Epidermal melanocyte (primary cell): ENCODE results near the gene CHCHD6.

Experiments
- DNase-seq: peaks from one replicate; pipeline ENCODE4 v3.0.0; 2011; ENCODE audit warnings: low spot score; ENCODE audit not compliant: insufficient read length

The CHCHD6 gene

DNA sequence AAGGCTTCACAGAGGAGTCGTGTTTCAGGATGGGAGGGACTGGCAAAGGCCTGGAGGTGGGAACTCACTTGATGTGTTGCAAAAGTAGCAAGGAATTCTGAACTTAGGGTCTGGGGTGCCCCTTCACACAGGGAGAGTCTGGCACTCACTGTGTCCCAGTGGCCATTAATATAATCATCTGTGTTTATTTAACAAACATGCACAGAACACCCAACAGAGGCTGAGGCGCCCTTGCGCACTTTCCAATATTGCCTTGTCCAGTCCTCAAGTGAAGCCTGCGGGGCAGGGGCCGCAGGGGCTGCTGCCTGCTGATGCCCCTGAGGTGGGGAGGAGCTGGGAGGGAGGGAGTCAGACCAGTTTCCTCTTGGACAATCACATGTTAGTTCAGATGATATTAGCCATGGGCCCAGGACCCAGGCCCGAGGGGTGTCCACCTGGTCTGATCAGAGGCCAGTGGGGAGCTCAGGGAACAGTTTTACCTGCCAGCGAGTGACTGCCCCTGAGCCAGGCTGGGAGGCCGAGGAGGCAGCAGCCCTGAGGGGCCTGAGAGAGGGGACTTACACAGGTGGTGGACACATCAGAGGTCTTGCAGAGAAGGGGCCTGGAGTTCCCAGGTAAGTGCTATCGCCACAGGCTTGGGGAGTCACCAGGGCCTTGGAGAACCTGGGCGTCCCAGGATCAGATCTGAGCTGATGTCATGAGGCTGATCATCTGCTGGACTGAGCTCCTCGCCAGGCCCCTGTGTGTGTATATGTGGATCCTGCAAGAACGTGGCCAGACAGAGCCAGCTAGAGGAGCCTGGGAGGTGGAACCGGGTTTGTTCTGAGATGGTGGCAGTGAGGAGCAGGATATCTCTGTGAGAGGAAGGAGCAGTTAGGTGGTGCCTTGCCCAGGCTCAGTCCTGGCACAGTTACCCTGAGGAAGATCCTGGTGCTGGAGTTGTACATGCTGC, 35.3 kb upstream of the CHCHD6 start:
- DNase-seq = no peak

DNA sequence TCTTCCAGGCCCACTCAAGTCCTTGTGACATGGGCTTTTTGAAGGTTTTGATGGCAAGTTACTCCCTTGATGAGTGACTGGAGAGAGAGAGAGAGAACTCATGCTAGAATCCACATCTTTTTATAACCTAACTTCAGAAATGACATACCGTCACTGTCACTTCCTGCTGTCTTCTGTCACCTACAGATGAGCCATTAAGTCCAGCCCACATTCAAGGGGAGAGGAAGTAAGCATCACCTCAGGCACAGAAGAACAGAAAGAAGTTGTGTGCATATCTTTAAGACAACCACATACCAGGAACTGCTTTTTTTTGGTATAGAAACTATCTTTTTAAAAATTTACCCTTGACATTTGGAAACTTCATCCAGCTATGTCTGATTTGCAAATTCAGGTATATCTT, 32.5 kb upstream of the CHCHD6 start:
- DNase-seq = no peak

DNA sequence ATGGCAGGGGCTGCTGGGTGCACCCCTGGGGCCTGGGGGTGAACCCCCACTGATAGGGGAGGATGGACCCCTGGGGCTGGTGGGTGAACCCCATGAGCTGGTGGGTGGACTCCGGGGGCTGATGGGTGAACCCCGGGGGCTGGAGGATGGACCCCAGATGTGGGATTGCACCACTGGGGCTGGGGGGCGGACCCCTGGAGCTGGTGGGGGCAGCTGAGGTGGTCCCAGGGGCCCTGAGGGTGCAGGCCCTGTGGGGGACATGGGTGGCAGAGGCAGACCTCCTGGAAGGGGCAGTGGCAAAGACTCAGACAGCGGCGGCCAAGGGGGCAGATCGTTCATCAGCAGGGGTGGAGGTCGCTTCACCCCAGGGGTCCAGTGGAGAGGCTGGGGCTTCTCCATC, 31.7 kb upstream of the CHCHD6 start:
- no peak for DNase-seq

DNA sequence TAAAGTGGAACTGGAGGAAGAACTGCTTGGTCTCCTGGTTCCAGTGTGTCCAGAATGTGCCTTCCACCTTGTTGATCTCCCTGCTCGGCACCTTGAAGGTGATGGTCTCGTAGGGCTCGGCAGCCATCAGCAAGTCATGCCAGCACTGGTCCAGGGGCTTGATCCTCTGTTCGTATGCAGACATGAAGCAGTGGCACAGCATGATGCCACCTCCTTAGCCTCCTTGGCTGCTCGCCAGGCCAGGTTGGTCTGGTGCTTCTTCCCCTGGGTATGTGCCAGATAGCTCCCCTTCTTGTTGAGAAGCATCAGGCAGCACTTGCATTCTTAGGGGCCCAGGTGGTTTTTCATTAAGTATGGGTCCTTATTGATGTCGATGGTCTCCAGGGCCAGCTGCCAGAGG, 31.3 kb upstream of the CHCHD6 start:
- no peak for DNase-seq

DNA sequence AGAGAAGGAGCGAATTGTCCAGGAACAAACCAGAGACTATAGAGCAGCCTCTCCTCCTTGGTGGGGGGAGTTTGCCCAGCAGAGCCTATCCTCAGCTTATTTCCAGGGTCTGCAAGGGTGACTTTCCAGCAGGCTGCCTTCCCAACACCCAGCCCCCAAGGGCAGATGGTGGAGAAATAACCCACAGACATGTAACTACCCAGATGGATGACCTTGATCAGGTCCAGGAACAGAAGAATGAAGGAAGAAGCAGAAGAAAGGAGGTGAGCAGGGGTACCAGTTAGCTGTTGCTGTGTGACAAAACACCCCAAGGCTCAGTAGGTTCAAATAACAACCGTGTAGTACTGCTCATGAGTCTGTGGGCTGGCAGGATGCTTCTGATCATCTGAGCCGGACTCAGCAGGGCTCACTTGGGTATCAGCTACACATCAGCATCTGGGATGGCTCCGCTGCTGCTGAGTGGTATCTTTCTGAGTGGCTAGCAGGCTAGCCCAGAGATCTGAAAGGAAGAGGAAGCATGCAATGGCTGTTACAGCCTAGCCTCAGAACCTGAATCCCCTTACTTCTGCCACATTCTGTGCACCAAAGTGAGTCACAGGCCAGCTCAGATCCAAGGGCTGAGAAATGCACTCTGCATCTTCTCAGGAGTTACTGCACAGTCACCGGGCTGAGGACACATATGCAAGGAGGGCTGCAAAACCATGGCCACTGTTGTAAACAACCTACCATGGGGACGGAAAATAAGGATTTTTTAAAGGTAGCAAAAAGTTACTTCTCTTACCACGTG, 26.9 kb upstream of the CHCHD6 start:
- no peak for DNase-seq

DNA sequence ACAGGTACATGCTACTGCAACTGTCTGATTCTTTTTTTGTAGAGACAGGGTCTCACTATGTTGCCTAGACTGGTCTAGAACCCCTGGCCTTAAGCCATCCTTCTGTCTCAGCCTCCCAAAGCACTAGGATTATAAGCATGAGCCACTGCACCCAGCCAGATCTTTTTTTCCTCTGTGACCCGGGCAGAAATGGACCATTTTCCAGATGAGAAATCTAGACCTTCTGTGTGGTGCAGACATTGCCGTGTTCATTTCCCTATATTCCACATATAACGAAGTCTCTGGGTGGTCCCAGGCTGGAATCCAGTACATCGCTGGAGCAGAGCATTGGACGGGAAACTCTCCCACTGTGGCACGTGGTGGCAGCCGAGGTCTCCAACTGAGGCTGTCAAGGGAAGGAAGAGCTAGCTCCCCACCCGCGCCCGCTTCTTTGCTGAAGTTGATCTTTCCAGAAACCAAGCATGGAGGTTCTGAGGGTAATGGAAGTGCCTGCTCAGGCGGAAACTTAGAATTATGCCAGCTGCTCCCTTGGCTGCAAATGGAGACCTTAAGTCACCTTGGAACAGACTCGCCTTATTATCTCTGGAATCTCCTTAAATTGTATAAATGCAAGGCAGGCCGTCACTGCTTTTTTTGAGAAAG, 26.1 kb upstream of the CHCHD6 start:
- no peak for DNase-seq

DNA sequence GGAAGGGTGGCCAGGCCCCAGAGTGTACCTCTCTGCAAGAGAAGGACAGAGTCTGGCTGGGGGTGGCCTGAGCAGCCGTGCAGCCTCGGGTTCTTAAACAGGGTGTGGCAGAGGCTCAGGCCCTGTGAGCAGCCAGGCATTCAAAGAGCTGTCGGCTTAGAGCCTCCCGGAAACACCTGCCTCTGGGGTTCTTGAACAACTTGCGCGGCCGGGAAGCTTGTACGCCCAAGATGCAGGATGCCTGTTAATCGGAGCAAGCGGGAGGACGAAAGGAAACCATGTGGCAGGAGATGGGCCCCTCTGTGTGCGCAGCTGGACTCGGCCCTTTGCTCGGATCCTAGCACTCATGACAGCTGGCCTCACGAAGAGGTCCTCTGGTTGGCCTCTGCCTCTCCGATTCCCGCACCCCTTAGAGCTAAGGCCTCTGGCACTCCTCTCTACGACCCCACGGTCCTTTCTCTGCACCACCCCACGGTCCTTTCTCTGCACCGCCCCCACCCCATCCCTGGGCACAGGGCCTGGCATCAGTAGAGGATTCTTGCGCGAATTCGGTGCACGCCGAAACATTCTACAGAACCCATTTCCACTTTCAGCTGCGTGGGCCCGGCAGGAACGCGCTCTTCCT, 25.2 kb upstream of the CHCHD6 start:
- no peak for DNase-seq

DNA sequence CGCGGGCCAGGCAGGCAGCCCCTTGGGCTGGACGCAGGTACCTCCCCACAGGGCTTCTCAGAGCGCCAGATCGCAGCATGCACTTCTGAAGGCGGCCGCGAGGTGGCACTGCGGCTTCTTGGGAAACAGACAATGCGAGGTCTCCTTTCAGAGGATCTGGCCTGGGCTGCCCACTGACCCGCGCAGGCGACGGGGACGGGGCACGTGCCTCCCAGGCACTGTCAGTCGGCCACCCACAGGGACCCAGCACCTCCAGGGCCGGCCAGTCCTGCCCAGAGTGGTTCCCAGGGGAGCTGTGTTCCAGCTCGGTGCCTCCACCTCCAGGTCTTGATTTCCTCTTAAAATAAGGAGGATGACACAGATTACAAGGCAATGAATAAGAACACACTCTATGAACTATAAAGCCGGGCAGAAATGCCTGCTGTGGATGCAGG, 24.7 kb upstream of the CHCHD6 start:
- peak; percentile 78 for DNase-seq

DNA sequence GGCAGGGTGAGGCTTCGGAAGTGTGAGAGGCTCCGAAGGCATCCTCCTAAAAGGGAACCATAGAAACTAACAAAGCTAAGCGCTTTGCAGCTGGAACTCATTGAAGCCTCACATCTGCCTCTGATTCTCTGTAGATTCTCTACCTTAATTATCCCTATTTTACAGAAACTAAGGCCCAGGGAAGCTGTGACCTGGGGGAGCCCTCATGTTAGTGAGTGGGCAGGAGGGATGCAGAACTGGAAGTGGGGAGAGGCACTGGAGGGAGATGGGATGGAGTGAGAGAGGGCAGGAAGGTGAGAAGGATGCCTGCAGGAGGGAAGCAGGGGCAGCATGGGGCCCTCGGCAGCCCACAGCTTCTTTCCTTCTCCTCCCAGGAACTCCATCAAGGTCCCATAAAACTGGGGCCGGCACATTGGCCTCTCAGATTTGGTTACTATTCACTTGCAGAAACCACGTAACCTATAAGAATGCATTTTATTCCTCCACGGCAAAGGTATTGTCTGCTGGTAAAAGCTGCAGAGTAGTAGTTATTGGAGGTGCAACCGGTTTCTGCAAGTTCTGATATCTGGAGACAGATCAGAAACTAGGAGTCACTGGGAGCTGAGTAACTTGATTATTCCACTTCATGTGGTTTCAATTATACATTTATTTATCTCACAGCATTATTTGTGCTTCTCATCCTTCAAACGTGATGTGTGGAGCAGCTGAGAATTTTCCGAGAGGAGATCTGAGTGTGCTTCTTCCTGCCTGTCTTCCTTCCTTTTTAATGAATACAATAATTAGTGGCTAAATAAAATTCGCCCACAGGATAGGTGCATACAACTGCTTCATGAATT, 24.0 kb upstream of the CHCHD6 start:
- no peak for DNase-seq

DNA sequence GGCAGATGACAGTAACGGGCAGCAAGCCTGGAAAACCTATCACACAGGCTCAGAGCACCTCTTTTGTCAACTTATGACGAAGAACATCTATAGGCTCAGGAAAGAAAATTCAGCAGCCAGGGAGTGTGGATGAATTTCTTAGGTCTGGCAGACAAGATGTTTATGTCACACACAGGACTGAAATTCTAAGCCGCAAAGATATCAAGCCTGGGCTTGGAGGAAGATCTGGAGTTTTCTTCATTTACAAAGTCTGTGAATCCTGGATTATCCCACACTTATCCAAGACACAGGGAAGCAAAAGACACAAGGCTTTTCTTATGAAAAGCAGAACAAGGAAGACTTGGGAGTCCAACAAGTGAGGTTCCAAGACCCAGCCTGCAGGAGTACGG, 23.4 kb upstream of the CHCHD6 start:
- no peak for DNase-seq

DNA sequence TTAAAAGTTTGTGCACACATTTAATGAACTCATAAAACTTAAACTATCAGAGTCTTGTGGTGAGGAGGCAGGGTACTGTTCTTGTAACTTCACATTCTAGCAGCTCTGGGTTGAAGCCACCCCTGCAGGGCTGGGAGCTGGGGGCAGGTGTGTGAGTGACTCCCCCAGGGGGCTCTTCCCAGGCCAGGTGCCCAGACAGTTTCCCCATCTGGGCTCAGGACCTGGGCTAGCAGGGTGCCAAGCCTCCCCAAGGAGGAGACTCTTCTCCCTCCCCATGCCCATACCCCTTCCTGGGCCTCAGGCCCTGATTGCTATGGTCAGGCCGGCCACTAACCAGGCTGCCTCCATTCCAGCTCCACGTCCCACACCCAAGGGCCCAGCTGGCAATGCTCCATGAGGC, 22.0 kb upstream of the CHCHD6 start:
- no peak for DNase-seq

DNA sequence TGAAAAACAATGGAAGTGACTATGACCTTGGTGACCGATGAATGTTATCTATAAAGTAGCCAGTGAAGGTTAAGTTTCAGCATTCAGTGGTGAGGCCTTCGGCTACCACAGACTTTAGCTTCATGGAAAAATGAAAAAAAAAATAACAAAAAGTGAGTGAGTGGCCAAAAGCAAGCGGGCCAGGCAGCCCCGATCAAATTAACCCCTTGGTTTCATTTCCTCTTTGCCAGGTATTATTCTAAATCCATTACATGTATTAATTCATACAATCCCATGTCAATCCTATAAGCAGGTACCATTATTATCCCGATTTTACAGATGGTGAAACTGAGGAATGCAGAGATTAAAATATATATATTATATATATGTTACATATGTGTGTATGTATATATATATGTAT, 21.0 kb upstream of the CHCHD6 start:
- DNase-seq = no peak

DNA sequence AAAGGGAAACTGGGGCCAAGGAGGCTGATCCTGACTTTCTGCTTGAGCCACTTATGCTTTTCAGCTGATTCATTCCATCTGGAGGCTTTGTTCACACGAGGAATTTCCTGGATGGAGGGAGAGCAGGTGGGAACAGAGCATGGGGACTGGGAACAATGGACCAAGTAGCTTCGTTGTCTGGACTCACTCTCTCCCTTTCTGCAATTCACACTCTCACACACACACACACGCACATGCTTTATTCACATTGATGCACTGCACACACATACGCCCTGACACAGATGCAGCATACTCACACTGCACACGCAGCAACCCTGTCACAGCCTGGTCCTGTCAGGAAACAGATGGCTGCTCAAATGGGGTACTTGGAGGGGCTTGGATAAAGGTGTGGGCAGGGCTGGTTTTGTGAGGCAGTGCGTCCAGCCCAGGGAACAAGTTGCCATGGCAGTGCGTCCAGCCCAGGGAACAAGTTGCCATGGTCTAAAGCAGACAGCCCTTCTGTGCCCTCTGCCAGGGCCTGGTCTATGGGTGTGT, 19.8 kb upstream of the CHCHD6 start:
- no peak for DNase-seq

DNA sequence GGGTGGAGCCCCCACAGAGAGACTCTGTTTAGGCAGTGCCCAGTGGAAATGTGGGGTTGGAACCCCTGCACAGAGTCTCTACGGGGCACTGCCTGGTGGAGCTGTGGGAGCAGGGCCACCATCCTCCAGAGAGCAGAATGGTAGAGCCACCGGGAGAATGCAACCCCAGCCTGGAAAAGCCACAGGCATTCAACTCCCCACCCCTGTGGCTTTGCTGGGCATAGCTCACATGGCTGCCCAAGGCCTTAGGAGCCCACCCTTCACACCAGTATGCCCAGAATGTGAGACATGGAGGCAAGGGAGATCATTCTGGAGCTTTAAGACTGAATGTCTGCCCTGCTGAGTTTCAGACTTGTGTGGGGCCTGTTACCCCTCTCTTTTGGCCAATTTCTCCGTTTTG, 19.0 kb upstream of the CHCHD6 start:
- DNase-seq = no peak

DNA sequence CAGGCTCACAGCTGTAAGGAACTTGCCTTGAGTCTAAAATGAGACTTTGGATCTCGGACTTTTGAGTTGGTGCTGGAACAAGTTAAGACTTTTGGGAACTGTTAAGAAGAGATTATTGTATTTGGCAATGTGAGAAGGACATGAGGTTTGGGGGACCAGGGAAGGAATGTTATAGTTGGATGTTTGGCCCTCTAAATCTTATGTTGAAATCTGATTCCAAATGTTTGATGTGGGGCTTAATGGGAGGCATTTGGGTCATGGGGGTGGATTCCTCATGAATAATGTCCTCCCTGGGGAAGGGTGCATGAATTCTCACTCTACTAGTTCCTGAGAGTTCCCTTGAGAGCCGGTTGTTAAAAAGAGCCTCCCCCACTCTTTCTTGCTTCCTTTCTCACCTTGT, 18.5 kb upstream of the CHCHD6 start:
- DNase-seq = no peak

DNA sequence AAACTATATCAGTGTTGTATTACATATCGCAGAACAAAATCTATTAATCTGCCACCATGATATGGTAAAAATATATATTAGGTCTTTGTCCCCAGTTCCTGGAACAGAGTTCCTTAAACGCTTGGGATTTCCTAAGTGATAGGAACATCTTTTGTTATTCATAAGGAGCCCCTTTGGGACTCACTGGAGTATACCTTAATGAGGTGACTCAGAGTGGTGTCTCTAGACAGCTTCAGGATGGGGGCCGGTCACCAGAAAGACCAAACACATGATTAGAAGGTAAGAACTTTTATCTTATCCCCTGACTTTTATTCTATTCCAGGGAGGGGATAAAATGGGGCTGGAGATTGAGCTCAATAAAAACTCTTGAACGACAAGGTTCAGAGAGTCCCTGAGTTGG, 12.3 kb upstream of the CHCHD6 start:
- DNase-seq = no peak

DNA sequence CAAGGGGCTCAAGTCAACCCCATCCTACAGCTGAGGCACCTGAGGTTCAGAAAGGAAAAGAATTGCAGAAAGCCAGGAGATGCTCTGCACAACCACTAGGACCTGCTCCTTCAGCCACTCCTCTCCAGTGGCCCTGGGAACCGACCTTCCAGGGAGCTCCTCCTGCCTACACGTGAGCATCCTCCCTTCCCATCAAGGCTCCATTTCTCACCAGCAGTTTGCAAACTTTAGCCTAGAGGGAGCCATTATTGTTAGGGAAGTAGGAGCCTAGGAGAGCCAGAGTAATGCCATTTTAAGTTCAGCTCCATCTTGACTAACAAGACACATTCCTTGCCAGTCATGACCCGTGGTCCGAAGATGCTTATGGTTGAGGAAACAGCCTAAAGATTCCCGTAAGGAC, 11.2 kb upstream of the CHCHD6 start:
- no peak for DNase-seq

DNA sequence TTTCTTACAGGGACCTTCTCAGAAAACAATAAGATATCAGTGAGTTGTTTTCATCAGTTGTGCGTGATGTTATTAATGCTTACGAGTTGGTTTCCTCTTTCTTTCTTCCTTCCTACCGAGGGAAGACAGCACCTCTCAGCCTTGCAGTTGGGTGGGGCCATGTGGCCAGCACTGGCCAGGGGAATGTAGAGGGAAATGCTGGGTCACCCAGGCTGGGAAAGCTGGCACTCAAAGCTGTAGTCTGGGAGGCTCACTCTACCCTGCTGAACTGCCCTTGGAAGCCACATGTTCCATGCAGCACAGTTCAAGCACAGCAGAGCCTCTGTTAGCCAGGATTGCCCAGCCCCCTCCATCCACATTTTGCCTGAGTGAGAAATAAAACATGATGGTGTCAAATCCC, 10.1 kb upstream of the CHCHD6 start:
- no peak for DNase-seq

DNA sequence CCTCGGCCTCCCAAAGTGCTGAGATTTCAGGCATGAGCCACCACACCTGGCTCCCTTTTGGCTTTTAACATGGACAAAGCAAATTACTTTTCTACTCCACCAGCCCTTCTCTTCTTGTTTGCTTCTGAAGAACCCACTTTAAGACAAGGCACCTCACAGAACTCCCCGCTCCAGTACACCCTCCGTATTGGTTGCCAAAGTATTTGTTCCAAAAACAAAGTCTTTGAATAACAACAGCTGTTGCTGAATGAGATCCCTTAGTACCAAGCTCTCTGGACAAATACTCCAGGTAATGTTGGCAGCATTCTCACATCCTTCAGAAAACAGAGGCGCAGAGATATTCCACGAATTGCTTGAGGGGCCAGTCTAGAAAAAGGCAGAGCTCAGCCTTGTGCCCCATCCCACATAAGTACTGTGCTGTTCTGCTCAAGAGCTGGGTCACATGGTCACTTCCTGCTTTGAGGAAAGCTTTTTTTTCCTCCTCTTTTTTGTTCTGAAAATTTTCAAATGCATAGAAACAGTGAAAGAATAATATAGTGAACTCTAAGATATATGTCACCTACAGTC, 7.3 kb upstream of the CHCHD6 start:
- DNase-seq = no peak

DNA sequence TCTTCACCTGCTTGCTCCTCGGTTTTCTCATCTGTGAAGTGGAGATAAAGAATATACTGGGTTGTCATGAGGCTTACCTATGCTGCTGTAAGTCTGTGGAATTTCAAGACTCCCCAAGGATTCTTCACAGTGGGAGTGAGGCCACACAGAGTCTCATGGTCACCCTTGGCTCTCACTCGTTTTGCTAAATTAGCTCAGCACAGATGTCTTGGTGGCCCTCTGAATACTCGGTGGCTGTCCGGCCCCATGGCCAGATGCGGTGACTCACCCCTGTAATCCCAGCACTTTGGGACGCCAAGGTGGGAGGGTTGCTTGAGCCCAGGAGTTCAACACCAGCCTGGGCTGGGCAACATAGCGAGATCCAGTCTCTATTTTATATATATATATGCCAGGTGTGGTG, 5.0 kb upstream of the CHCHD6 start:
- DNase-seq = no peak
